HG03108 (cell line): ENCODE results near the gene CAPN12.

Experiments used
- ATAC-seq: cut with Tn5 transposase; IDR thresholded peaks from one replicate; pipeline ENCODE4 v1.9.1; 2021; ENCODE audit warnings: moderate library complexity; ENCODE audit not compliant: unreplicated experiment

The CAPN12 gene

GRCh38 chr19:38710928-38711725, 33.1 kb downstream of the CAPN12 start:
- ATAC-seq: no peak

- ATAC-seq: no peak
These were observed 33.9 kb downstream of the CAPN12 start for GRCh38 chr19:38710416-38710702.

GRCh38 chr19:38709671-38710415, 34.4 kb downstream of the CAPN12 start:
- ATAC-seq: no peak

- ATAC-seq: no peak
These were observed 35.2 kb downstream of the CAPN12 start for GRCh38 chr19:38709119-38709518.

GRCh38 chr19:38708413-38709024, 35.8 kb downstream of the CAPN12 start:
- ATAC-seq: no peak

GRCh38 chr19:38707512-38708114, 36.7 kb downstream of the CAPN12 start:
- ATAC-seq: no peak

- no peak for ATAC-seq
These were observed 37.3 kb downstream of the CAPN12 start for GRCh38 chr19:38706792-38707511.

- ATAC-seq: no peak
These were observed 38.9 kb downstream of the CAPN12 start for GRCh38 chr19:38705197-38706019.

- no peak for ATAC-seq
These were observed 39.7 kb downstream of the CAPN12 start for GRCh38 chr19:38704488-38705026.

- no peak for ATAC-seq
These were observed 40.8 kb downstream of the CAPN12 start for GRCh38 chr19:38703509-38703908.

GRCh38 chr19:38702278-38702677, 42.0 kb downstream of the CAPN12 start:
- ATAC-seq: no peak

- ATAC-seq: no peak
These were observed 42.7 kb downstream of the CAPN12 start for GRCh38 chr19:38701455-38702063.

GRCh38 chr19:38700902-38701454, 43.3 kb downstream of the CAPN12 start:
- ATAC-seq: no peak

- ATAC-seq: no peak
These were observed 43.8 kb downstream of the CAPN12 start for GRCh38 chr19:38700350-38700901.

- no peak for ATAC-seq
These were observed 44.5 kb downstream of the CAPN12 start for GRCh38 chr19:38699647-38700349.

- no peak for ATAC-seq
These were observed 45.3 kb downstream of the CAPN12 start for GRCh38 chr19:38699027-38699346.

GRCh38 chr19:38698225-38699026, 45.8 kb downstream of the CAPN12 start:
- ATAC-seq: no peak
